ENCODE results near the gene MAST4.

DNA sequence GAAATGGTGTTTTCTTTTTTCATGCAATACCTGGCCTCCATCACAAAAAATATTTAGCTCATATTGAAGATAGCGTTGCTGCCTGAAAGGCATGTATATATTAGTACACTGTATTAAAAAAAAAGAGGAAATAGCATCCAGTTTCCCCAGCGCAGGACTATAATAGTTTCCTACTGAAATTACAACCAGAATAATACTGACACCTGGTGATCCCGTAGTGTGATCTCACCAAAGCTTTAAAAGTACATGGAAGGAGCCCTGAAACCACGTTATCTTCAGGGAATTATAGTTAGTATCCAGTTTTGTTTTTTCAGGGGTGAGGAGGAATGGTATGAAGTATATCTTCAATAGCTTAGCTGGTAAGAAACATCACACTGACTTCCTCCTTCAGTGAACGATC lies 335.5 kb downstream of the MAST4 start:
- TF ChIP-seq, protein P1, sequence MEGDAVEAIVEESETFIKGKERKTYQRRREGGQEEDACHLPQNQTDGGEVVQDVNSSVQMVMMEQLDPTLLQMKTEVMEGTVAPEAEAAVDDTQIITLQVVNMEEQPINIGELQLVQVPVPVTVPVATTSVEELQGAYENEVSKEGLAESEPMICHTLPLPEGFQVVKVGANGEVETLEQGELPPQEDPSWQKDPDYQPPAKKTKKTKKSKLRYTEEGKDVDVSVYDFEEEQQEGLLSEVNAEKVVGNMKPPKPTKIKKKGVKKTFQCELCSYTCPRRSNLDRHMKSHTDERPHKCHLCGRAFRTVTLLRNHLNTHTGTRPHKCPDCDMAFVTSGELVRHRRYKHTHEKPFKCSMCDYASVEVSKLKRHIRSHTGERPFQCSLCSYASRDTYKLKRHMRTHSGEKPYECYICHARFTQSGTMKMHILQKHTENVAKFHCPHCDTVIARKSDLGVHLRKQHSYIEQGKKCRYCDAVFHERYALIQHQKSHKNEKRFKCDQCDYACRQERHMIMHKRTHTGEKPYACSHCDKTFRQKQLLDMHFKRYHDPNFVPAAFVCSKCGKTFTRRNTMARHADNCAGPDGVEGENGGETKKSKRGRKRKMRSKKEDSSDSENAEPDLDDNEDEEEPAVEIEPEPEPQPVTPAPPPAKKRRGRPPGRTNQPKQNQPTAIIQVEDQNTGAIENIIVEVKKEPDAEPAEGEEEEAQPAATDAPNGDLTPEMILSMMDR (conservative IDR thresholded peaks at IDR 0.05; ENCODE audit: low read length): no peak
- TF ChIP-seq EZH2phosphoT487 (IDR thresholded peaks at IDR 0.05; ENCODE audit: borderline replicate concordance, low read depth, low read length): no peak
